Measurements from ENCODE around the gene NEDD9.

NEDD9 gene

GRCh38 chr6:11211254-11211653 is 21.2 kb downstream of the NEDD9 start:
- peak overlapping the region in 1 of 3 experiments; percentile 32 for H3K27ac Mint-ChIP-seq
- no peak for TF ChIP-seq CTCF (IDR thresholded peaks at IDR 0.05; ENCODE audit: unreplicated experiment in 3 of 3)
- peaks cover 46% of the 10 kb centered on the region for H3K36me3 Mint-ChIP-seq (ENCODE audit: low read depth)
- H3K27me3 Mint-ChIP-seq (ENCODE audit: low read depth) = no peaks in the 10 kb centered on the region
- peaks cover 57% of the 10 kb centered on the region for H3K4me1 Mint-ChIP-seq
- no peak overlapping the region for H3K4me3 Mint-ChIP-seq
- H3K9me3 Mint-ChIP-seq = no peaks in the 10 kb centered on the region

DNA sequence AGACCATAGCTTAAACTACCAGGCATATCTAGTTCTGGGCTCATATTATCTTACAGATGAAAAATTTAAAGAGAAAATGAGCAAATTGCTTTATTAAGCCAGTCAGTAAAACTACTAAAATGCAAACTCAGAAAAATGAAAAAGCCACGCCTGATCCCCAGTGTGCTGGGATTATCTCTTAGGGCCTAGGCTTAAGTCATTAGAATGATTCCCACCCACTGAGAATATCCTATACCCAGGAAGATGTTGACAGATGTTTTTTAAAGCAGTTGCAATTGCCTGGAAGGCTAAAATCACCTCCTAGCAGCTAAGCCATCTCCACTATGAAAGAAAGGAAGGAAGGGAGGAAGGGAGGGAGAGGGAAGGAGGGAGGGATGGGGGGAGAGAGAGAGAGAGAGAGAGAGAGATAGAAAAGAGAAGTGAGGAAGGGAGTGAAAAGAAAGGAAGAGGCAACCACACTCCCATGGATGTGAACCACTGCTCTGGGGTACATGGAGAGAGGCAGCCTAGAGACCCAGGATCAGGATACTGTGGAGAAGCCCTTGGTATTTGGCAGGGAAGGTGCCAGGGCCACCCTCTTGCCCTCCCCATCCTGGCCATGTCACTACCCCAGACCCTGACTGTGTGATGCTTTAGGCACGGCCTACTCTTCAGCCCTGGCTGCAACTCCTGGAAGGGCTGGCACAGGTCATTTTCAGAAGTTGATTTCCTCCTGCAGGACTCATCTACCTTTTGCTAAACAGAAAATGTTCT is 21.9 kb downstream of the NEDD9 start:
- Mint-ChIP-seq H3K9me3 (no peaks in the 10 kb centered on the region), H3K4me3 (no peak overlapping the region), H3K27me3 (ENCODE audit: low read depth) (no peaks in the 10 kb centered on the region), H3K36me3 (ENCODE audit: low read depth) (peaks cover 49% of the 10 kb centered on the region), H3K4me1 (peaks cover 53% of the 10 kb centered on the region), H3K27ac (peak overlapping the region in 1 of 3 experiments; percentile 12)
- no peak for TF ChIP-seq CTCF (IDR thresholded peaks at IDR 0.05; ENCODE audit: unreplicated experiment in 3 of 3)

DNA sequence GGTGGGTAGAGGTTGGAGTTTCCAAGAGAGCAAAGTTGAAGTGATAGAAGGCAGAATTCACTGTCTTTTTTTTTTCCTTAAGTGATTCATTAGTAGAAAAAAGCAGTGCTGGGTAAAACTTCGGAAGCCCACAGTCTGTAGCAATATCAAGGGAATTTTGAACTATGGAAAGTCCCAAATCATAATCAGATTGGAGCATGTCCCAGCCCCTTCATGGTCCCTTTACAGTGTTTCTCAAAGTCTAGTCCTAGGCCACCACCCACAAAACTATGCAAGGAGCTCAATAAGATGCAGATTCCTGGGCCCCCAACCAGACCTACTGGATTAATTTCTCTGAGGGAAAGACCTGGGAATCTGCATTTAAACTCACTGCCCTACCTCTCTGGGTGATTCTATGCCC is 22.6 kb downstream of the NEDD9 start:
- Mint-ChIP-seq H3K27me3 (ENCODE audit: low read depth) (no peaks in the 10 kb centered on the region), H3K4me1 (peaks cover 49% of the 10 kb centered on the region), H3K4me3 (no peak overlapping the region), H3K36me3 (ENCODE audit: low read depth) (peaks cover 49% of the 10 kb centered on the region), H3K27ac (peak overlapping the region in 1 of 3 experiments; percentile 12), H3K9me3 (no peaks in the 10 kb centered on the region)
- TF ChIP-seq CTCF (IDR thresholded peaks at IDR 0.05; ENCODE audit: unreplicated experiment in 3 of 3) = no peak

- H3K4me1 Mint-ChIP-seq = peaks cover 44% of the 10 kb centered on the region
- H3K27me3 Mint-ChIP-seq (ENCODE audit: low read depth) = no peaks in the 10 kb centered on the region
- peaks cover 46% of the 10 kb centered on the region for H3K36me3 Mint-ChIP-seq (ENCODE audit: low read depth)
- peak overlapping the region in 1 of 3 experiments; percentile 12 for H3K27ac Mint-ChIP-seq
- no peak for TF ChIP-seq CTCF (IDR thresholded peaks at IDR 0.05; ENCODE audit: unreplicated experiment in 3 of 3)
- no peaks in the 10 kb centered on the region for H3K9me3 Mint-ChIP-seq
- no peak overlapping the region for H3K4me3 Mint-ChIP-seq
These were observed 23.1 kb downstream of the NEDD9 start for GRCh38 chr6:11209369-11209768.

GRCh38 chr6:11208854-11209253 is 23.6 kb downstream of the NEDD9 start:
- no peaks in the 10 kb centered on the region for H3K27me3 Mint-ChIP-seq (ENCODE audit: low read depth)
- peaks cover 45% of the 10 kb centered on the region for H3K36me3 Mint-ChIP-seq (ENCODE audit: low read depth)
- H3K4me1 Mint-ChIP-seq = peaks cover 40% of the 10 kb centered on the region
- no peaks in the 10 kb centered on the region for H3K9me3 Mint-ChIP-seq
- no peak for TF ChIP-seq CTCF (IDR thresholded peaks at IDR 0.05; ENCODE audit: unreplicated experiment in 3 of 3)
- H3K4me3 Mint-ChIP-seq = no peak overlapping the region
- peak overlapping the region in 1 of 3 experiments; percentile 12 for H3K27ac Mint-ChIP-seq

DNA sequence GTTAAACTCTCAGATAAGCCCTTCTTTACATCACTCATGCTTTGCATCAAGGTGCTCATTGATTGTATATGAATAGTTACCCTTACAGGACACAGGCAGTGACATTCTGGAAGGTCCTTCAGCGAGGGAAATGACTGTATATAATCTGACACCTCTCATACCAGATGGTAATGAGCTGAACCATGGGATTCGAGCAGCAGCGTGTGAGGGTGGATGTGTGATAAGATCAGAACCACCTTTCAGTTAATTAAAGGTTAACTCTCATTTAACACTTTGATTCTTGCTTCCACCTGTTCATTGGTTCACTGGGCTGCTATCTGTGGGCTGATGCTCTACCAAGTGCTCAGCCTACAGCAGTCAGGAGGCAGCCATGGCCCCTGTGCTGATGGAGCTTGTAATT is 24.2 kb downstream of the NEDD9 start:
- H3K4me3 Mint-ChIP-seq = no peak overlapping the region
- peak overlapping the region in 2 of 3 experiments; percentile 53 to 71 for H3K27ac Mint-ChIP-seq
- no peaks in the 10 kb centered on the region for H3K9me3 Mint-ChIP-seq
- H3K36me3 Mint-ChIP-seq (ENCODE audit: low read depth) = peaks cover 44% of the 10 kb centered on the region
- no peaks in the 10 kb centered on the region for H3K27me3 Mint-ChIP-seq (ENCODE audit: low read depth)
- H3K4me1 Mint-ChIP-seq = peaks cover 40% of the 10 kb centered on the region
- no peak for TF ChIP-seq CTCF (IDR thresholded peaks at IDR 0.05; ENCODE audit: unreplicated experiment in 3 of 3)
